NCI-H526 treated with DMSO at 0.1 percent for 48 hours (cell line): ENCODE measurements around the gene HEMGN.

ENCODE experiments used
- DNase-seq: peaks from one replicate; lab custom pipeline; 2025; lab: John Stamatoyannopoulos, UW

Gene HEMGN

DNA sequence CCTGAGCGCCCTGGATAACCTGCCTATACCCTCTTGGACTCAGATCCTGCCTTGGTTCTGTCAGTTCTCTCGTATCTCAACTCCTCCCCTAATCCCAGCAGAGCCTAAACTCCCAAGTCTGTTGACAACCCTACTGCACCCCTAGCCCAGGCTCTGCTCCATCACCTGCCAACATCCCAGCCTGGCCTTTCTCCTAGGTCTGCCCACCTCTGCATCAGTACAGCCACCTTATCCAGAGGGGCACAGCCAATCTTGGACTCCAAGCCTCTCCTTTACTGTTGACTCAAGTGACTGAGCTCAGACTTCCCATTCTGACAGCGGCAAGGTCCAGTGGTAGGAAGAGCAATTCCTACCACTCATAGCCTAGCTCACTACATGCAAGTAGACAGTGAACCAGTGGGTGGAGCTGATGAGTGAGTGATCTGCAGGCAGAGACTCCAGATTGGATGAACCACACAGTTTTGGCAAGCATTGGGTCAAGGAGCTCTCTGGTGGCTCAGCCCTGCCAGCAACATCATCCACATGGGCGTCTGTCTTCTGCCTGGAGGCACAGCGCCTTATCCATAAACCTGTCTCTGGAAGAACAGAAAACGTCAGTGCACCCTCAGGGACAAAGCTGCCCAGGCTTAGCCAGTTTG is 42.2 kb downstream of the HEMGN start:
- DNase-seq, result no peak

DNA sequence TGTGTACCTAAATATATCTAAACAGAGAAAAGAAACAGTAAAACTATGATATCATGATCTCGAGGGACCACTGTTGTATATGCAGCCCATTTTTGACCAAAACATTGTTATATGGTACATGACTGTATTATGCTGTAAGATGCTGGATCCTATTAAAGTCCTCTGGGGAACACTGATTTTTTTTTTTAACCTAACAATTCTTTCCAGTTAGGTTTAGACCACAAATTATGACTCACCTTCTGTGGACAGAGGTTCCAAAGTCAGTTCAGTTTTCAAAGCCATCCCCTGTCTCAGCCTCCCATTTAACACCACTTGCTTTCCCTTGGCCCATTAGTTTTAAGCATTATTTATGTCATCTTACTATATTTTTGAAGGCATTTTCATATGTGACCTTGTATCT is 42.8 kb downstream of the HEMGN start:
- DNase-seq, result no peak

DNA sequence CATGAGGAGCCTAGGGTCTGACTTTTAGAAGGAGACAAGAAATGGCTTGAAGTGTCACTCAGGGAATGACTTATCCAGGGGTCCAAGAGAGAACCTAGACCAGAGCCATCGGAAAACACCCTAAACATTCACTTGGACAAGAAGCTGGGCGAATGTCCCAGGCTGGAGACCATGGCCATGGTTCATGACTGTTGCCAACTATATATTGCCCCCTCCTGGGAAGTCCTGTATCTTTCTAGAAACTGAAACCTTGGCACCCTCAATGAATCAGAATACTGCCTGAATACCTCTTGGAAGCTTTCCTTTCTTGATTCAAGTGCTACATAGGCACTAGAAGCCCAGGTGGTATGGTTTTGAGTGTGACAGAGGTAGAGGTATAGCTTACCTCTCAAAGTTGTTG is 45.6 kb downstream of the HEMGN start:
- no peak for DNase-seq

DNA sequence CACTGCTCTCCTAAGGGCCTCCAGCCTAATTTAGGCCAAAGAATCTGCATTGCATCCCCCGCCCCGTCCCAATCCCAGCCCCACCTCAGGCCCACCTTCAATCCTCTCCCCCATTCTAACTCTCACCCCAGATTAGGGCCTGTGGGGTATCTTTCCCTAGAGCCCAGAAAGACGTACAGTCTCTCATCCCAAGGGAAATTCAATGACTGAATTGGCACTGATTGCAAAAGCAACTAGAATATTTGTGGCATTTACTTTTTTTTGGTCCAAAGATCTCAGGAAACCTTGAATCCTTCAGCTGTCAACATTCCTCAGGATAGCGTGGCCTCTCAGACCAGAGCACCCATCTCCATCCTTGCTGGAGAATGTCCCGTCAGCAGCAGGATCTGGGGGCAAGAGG is 46.2 kb downstream of the HEMGN start:
- no peak for DNase-seq

DNA sequence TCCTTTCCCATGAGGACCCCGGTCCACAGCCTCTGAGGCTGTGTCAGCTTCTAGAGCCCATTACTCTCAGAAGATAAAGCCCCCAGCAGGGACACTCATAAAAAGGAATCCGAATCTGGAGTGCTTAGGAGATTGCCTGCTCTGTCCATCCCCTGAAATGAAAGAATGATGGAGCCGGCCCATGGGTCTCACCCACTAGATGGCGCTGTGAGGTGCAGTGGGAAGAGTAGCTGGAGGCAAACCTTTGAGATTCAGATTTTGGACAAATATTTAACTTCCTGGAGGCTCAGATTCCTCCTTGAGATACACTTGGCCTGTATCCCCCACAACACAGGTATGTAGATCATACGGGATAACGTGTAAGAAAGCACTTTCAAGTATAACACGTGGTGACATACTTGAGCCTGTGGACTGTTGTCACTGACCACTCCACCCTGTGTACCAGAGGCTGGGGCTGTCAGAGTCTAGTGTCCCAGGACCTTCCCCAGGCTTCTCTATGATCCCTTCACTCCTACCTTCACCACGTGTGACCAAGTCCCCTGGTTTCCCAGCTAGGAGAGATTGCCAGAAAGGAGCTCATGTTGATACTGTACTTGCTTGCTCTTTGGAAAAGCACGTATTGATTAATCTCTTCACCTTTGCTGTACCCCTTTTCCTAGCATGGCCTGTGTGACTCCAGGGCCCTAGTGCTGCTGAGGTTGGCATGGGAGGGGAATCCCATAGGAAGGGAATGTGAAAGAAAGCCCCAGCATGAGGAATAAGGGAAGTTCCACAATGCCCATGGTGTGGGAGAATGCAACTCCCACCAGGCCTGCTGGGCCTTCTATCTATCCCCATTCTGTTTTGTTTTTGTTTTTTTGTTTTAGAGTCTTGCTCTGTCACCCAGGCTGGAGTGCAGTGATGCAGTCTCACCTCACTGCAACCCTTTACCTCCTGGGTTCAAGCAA is 47.8 kb downstream of the HEMGN start:
- DNase-seq, result no peak

DNA sequence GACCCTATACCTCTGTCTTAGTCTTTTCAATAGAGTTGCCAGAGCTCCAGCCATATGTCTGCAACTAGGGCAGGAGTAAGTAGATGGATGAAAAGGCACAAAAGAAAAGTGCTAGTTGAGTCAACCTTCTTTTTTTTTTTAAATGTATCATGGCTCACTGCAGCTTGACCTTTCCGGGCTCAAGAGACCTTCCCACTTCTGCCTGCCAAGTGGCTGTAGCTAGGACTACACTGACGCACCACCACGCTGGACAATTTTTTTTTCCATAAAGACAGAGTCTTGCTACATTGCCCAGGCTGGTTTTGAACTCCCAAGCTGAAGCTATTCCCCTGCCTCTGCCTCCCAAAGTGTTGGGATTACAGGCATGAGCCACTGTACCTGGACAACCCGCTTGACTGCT is 57.6 kb downstream of the HEMGN start:
- no peak for DNase-seq
